ENCODE data around the gene DTNA. TPM values are rescaled to one million over a fixed set of nuclear protein-coding genes. Genes with fewer than 3 reads are reported as not detected.

Gene DTNA
- total RNA-seq, 1 experiment from 2014 or later, result 9.6 TPM

DNA sequence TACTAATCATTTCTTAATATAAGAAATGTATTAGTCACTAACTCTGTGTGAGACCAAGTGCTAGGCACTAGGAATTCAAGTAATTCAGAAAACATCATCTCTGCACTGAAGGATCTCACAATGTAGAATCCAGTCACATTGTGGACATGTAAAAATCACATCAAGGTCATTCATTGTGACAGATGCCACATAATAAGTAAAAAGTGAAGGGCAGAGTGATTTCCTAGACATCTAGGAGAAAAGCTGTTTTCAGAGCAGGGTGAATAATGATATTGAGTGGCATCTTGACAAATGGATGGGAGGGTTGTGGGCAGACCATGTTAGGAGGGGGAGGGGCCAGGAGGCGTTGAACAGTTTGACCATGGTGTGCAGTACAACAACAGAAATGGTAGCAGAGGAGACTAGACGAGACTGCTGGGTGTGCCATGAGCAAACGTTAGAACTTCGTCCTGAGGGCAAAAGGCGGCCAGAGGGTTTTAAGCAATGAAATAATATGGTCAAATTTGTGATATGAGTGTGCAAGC lies 93.8 kb downstream of the DTNA start:
- CTCF ChIA-PET, result no interaction called here
- no TSS peak for BruUV-seq (replicated peaks)
- peaks cover 7 to 30% of the 10 kb centered on the region in 2 experiments for H3K4me1 ChIP-seq (ENCODE audit: control insufficient read depth in 1 of 2, insufficient read depth in 2 of 2, low read length in 2 of 2)
- no peaks in the 10 kb centered on the region for H3K27me3 ChIP-seq (ENCODE audit: insufficient read depth, low read length)
- RAD21 ChIA-PET (ENCODE audit: low non-redundant PET in 1 of 2, low total read pairs in 2 of 2, uncharacterized antibody in 2 of 2, unreplicated experiment in 2 of 2), result no interaction called here
- no peak overlapping the region for H3K4me2 ChIP-seq (ENCODE audit: low read length)
- DNase-seq (ENCODE audit: low read depth, low spot score) (no peak), ATAC-seq (no peak)
- POLR2A ChIA-PET, result no interaction called here
- TF ChIP-seq SP1 (IDR thresholded peaks at IDR 0.05; ENCODE audit: low read depth), result no peak
- no peak for TF ChIP-seq ZNF274 (IDR thresholded peaks at IDR 0.05; ENCODE audit: low read depth, low read length)
- TF ChIP-seq, protein P1, sequence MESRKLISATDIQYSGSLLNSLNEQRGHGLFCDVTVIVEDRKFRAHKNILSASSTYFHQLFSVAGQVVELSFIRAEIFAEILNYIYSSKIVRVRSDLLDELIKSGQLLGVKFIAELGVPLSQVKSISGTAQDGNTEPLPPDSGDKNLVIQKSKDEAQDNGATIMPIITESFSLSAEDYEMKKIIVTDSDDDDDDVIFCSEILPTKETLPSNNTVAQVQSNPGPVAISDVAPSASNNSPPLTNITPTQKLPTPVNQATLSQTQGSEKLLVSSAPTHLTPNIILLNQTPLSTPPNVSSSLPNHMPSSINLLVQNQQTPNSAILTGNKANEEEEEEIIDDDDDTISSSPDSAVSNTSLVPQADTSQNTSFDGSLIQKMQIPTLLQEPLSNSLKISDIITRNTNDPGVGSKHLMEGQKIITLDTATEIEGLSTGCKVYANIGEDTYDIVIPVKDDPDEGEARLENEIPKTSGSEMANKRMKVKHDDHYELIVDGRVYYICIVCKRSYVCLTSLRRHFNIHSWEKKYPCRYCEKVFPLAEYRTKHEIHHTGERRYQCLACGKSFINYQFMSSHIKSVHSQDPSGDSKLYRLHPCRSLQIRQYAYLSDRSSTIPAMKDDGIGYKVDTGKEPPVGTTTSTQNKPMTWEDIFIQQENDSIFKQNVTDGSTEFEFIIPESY (IDR thresholded peaks at IDR 0.05; ENCODE audit: extremely low read depth, insufficient replicate concordance, low read length), result no peak
- no peak for TF ChIP-seq TCF7L2 (IDR thresholded peaks at IDR 0.05; ENCODE audit: borderline replicate concordance, extremely low read depth, insufficient read depth, insufficient read length)
- TF ChIP-seq ATF3 (IDR thresholded peaks at IDR 0.05), result no peak
- TF ChIP-seq REST (IDR thresholded peaks at IDR 0.05; ENCODE audit: low read depth), result no peak
- TF ChIP-seq CEBPB (IDR thresholded peaks at IDR 0.05; ENCODE audit: low read depth), result no peak
- intact Hi-C loops (cut with micrococcal nuclease), result no loop called here
- no peak overlapping the region for H2AFZ ChIP-seq (ENCODE audit: low read depth, low read length, poor library complexity, severe bottlenecking)
- no peak overlapping the region for H3K9ac ChIP-seq (ENCODE audit: low read length)
- no peaks in the 10 kb centered on the region for H3K9me3 ChIP-seq (ENCODE audit: control insufficient read depth in 1 of 2, insufficient read depth in 1 of 2, low read depth in 1 of 2, low read length in 2 of 2)
- H3K27ac ChIP-seq (ENCODE audit: low read depth, low read length), result no peak overlapping the region
- no peak overlapping the region for H3K4me3 ChIP-seq (replicated peaks in 1 of 2; ENCODE audit: low read depth in 1 of 2, low read length in 2 of 2)
- H3K9me2 ChIP-seq (ENCODE audit: insufficient read depth), result no peaks in the 10 kb centered on the region
- no peaks in the 10 kb centered on the region for H3K36me3 ChIP-seq (ENCODE audit: control insufficient read depth in 1 of 2, insufficient read depth in 2 of 2, low read length in 2 of 2)
- no peaks in the 10 kb centered on the region for H3K79me2 ChIP-seq (ENCODE audit: insufficient read depth, low read length)
- no peaks in the 10 kb centered on the region for H4K20me1 ChIP-seq (ENCODE audit: insufficient read depth)

Data from HCT116 (cell line).